Measurements from ENCODE around the gene P4HA1. TPM values are rescaled to one million over a fixed set of nuclear protein-coding genes. Genes with fewer than 3 reads are reported as not detected.
"Not testable (repeated sequence)": the region's sequence is repeated elsewhere in the genome, so short reads cannot be mapped to it uniquely, and the experiment has no call there.

Gene P4HA1
- polyA plus RNA-seq (2014; cell fraction: cytosol; rRNA removed), result 27.7 and 29.0 TPM in 2 replicates
- polyA plus RNA-seq (2014; cell fraction: nucleus; rRNA removed), result 17.7 and 20.4 TPM in 2 replicates

- peak; percentile 97 for DNase-seq (ENCODE audit: low spot score)
Measured at GRCh38 chr10:73096449-73097304, at the start of gene P4HA1. Gene P4HA1, minus strand, starts transcription at chr10:73096866. Its CDS starts 21,983 bp downstream, at chr10:73074883.

DNA sequence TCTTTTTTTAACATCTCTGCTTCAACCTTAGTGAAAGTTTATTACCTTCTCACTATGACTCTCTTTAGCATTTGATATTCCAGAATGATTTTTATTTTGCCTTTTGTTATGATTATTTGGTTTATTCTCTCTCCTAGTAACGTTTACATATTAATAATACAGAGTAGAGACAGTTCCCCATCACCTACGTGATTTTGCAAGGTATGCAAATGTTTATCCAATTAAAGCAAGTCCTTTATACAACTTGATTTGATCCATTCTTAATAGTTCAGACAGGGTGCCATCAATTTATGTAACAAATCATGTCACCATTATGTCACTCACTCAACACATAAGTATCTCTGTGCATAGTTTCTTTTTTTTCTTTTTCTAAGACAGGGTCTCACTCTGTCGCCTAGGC is 44.9 kb upstream of the P4HA1 start:
- no peak for DNase-seq (ENCODE audit: low spot score)

GRCh38 chr10:73139251-73139650 is 42.6 kb upstream of the P4HA1 start:
- DNase-seq (ENCODE audit: low spot score), result no peak

- no peak for DNase-seq (ENCODE audit: low spot score)
Measured at GRCh38 chr10:73136627-73137026, 40.0 kb upstream of the P4HA1 start.

GRCh38 chr10:73134727-73135126 is 38.1 kb upstream of the P4HA1 start:
- DNase-seq (ENCODE audit: low spot score), result no peak

DNA sequence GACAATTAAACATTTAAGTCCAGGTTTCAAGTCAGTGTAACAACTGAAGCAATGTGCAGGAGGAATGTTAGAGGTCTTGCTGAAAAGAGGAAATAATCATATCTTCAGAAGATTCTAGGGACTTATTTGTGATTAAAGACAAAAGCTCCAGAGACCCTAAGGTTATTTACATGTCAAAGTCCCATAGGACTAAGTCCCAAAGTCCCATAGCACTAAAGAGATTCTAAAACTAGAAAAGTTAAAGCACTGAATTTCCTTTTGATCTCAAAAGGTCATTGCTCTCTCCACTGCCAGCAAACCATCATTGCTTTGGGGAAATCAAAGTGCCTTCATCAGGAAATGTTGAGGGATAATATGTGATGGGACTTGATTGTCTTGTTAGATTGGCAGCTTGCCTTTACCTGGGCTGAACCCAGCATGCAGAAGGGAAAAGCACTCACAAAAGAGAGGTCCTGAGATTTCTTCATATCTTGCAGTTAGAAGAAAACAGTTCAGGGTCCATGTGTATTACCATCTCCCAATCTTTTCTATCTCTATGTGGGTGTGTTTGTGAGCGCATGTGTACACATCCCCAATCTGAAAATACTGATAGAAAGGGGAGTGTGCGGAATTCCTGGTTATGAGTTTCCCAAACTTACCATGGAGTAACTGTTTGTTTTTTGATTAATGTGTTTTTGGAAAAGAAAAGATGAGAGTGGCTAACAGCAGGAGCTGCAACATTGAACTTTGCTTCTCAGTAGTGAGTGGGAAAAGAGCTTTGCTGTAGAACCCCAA is 35.4 kb upstream of the P4HA1 start:
- no peak for DNase-seq (ENCODE audit: low spot score)

GRCh38 chr10:73131301-73131700 is 34.6 kb upstream of the P4HA1 start:
- no peak for DNase-seq (ENCODE audit: low spot score)

- no peak for DNase-seq (ENCODE audit: low spot score)
Measured at GRCh38 chr10:73126343-73126742, 29.7 kb upstream of the P4HA1 start.

- DNase-seq (ENCODE audit: low spot score), result no peak
Measured at GRCh38 chr10:73119952-73120351, 23.3 kb upstream of the P4HA1 start.

- DNase-seq (ENCODE audit: low spot score), result no peak
Measured at GRCh38 chr10:73119457-73119856, 22.8 kb upstream of the P4HA1 start.

GRCh38 chr10:73117976-73118743 is 21.5 kb upstream of the P4HA1 start:
- no peak for DNase-seq (ENCODE audit: low spot score)

DNA sequence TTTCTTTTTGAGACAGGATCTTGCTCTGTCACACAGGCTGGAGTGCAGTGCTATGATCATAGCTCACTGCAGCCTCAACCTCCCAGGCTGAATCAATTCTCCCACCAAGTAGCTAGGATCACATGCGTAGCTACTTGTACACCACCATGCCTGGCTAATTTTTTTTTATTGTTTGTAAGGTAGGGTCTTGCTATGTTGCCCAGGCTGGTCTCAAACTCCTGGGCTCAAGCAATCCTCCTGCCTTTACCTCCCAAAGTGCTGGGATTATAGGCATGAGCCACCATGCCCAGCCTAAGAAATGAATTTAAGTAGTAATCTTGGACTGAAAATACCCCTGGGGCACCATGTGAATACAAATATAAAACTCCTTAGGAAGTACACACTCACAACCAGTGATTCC is 19.4 kb upstream of the P4HA1 start:
- DNase-seq (ENCODE audit: low spot score), result no peak

DNA sequence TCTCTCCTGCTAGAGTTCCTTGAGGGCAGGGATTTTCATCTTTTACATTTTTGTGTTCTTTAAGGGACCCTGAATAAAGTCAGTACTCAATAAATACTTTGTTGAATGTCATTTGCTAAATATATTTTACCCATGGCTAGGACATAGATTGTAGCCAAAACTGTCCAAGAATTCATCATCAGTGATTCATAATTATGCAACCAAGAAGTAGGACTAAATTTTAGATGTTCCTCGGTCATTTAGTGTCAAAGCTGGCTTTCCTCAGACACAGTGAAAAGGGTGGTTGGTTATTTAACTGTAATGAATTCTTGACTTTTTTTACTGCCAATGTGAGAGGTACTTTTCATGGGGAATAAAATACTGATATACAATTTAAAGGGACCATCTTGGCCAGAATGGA is 16.9 kb upstream of the P4HA1 start:
- no peak for DNase-seq (ENCODE audit: low spot score)

GRCh38 chr10:73112032-73112431 is 15.4 kb upstream of the P4HA1 start:
- DNase-seq (ENCODE audit: low spot score), result not testable (repeated sequence)

DNA sequence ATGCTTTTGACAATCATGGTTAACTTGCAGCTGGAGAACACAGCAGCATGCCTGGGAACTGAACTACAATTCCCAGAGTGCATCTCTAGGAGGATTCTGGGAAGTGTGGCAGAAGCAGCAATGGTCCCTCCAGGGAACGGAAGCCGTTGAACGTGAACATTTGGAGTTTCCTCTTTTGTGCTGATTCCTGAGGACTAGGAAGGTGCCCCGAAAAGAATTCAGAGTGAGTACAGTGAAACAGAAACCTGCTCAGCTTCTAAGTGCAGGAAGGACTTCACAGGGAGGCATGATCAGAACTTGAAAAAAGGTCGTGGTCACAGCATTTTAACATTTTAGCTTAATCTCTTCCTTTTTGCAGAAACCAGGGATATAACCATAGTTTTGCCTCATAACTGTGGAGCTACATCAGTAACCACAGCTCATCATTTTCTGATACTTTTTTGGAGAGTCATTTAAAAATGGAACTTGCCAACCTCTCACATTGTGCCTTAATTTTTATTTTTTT is 13.7 kb upstream of the P4HA1 start, which contains the start of gene NUDT13:
NUDT13 (plus strand) TSS at position 111 of the 505 bp plus-strand sequence. CDS start 3,911 bp downstream, outside the sequence.
- DNase-seq (ENCODE audit: low spot score), result peak; percentile 62

DNA sequence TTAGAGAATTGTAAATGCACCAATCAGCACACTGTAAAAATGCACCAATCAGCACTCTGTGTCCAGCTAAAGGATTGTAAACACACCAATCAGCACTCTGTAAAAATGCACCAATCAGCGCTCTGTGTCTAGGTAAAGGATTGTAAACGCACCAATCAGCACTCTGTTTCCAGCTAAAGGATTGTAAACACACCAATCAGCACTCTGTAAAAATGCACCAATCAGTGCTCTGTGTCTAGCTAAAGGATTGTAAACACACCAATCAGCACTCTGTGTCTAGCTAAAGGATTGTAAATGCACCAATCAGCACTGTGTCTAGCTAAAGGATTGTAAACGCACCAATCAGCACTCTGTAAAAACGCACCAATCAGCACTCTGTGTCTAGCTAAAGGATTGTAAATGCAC is 12.6 kb upstream of the P4HA1 start:
- DNase-seq (ENCODE audit: low spot score), result not testable (repeated sequence)

DNA sequence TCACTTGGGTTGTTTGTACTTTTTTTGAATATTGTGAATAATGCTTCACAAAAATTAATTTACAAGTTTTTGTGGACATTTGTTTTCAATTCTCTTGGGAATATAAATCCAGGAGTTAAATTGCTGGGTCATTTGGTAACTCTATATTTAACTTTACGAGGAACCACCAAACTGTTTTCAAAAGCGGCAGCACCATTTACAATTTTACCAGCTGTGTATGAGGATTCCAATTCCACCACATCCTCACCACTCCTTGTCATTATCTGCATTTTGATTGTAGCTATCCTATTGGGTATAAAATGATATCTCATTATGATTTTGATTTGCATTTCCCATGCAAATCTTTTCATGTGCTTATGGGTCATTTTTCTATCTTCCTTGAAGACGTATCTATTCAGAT is 9.6 kb upstream of the P4HA1 start:
- DNase-seq (ENCODE audit: low spot score), result no peak

- no peak for DNase-seq (ENCODE audit: low spot score)
Measured at GRCh38 chr10:73099141-73099540, 2.5 kb upstream of the P4HA1 start.

GRCh38 chr10:73097305-73097670 is 622 bp upstream of the P4HA1 start:
- no peak for DNase-seq (ENCODE audit: low spot score)

DNA sequence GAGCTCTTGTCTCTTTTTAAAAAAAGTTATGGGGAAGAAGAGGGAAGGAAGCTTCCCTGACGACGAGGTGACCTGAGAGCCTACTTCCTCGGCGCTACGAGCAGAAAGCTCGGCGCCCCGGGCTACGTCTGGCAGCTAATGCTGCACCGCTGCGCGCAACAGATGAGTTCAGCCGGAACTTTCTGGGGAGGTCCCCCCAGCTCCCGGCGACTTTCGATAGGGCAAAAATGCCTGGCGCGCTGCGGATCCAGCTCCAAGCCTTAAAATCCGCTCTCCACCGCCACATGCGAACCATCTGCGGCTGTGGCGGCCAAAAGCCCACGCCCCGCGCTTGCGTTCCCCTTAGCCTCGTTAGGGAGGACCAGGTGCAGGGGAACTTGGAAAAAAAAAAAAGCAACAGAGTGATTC is 621 bp downstream of the P4HA1 start:
- DNase-seq (ENCODE audit: low spot score), result peak; percentile 55

- DNase-seq (ENCODE audit: low spot score), result peak; percentile 63
Measured at GRCh38 chr10:73095481-73096021, 1.1 kb downstream of the P4HA1 start.

Data from SK-N-DZ (cell line).